HCT116 (cell line): Measurements from ENCODE around the gene OSBPL10.

Experiments used
- CEBPB ChIP-seq: IDR thresholded peaks from 2 replicates; pipeline ENCODE4 v1.6.1; 2012; ENCODE audit warnings: low read depth
- EGR1 ChIP-seq: IDR thresholded peaks from 2 replicates; pipeline ENCODE4 v1.6.1; 2012; ENCODE audit warnings: low read depth
- JUND ChIP-seq: IDR thresholded peaks from 2 replicates; pipeline ENCODE4 v1.6.1; 2012
- POLR2A ChIP-seq: IDR thresholded peaks from 2 replicates; pipeline ENCODE4 v1.7.0; 2011; ENCODE audit warnings: borderline replicate concordance; ENCODE audit not compliant: insufficient read depth, insufficient read length; ENCODE audit errors: extremely low read depth
- POLR2AphosphoS5 ChIP-seq: IDR thresholded peaks from 2 replicates; pipeline ENCODE4 v1.6.1; 2011; ENCODE audit warnings: mild to moderate bottlenecking, low read depth, low read length, moderate library complexity
- REST ChIP-seq: IDR thresholded peaks from 2 replicates; pipeline ENCODE4 v1.6.1; 2012; ENCODE audit warnings: low read depth
- SP1 ChIP-seq: IDR thresholded peaks from 2 replicates; pipeline ENCODE4 v1.6.1; 2012; ENCODE audit warnings: low read depth
- YY1 ChIP-seq: IDR thresholded peaks from 2 replicates; pipeline ENCODE4 v1.6.1; 2011; ENCODE audit warnings: low read length, low read depth, moderate library complexity, mild to moderate bottlenecking; ENCODE audit not compliant: insufficient replicate concordance; ENCODE audit errors: extremely low read depth
- TF ChIP-seq, protein P1 (sequence below), 3 experiments: fragments of 200-600 bp in 1 of 3; sonication (generic) in 1 of 3; IDR thresholded peaks in 2 of 3; conservative IDR thresholded peaks in 1 of 3; 2 replicates each; pipeline ENCODE4 v1.5.1; 2012 to 2017; ENCODE audit warnings: low read depth in 2 of 3, low read length in 2 of 3, antibody characterized with exemption in 1 of 3, borderline replicate concordance in 1 of 3, control low read depth in 1 of 3, mild to moderate bottlenecking in 1 of 3, mixed read lengths in 1 of 3, mixed run types in 1 of 3, moderate library complexity in 1 of 3; ENCODE audit not compliant: insufficient read depth in 1 of 3
- TF ChIP-seq, protein P2 (sequence below): IDR thresholded peaks from 2 replicates; pipeline ENCODE4 v1.6.1; 2011; ENCODE audit warnings: mild to moderate bottlenecking, low read length, moderate library complexity; ENCODE audit not compliant: insufficient replicate concordance; ENCODE audit errors: extremely low read depth

DNA sequence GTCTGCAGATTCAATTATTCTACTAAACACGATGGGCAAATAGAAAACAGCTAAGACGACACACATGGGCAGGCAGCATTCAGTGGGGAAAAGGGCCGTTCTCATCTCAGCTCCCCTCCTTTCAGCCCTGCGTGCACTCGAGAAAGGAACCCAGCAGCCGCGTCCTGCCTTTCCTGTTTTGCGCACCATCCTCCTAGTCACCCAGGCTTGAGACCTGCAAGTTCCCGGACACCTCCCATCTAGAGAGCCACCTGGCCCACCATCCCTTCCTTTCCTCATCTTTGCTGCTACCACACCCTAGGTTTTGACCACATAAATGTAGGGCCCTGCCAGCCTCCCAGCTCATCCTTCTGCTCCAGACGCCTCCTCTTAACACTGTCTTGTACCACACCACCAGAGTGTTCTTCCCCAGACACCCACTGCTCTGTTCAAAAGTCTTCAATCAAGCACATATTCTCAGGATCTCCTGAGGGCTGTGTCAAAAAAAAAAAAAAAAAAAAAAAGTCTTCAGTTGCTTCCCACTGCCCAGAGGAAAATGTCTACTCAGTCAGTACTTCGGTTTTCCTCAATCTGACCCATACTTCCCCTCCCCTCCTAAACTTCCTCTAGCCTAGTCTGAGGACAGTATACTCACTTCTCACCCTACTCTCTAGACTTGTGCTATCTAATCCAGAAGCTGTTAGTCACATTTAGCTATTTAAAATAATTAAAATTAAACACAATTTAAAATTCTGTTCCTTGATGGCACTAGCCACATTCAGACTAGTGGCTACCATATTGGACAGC lies 266.4 kb downstream of the OSBPL10 start:
- TF ChIP-seq CEBPB = no peak
- TF ChIP-seq, protein P1, sequence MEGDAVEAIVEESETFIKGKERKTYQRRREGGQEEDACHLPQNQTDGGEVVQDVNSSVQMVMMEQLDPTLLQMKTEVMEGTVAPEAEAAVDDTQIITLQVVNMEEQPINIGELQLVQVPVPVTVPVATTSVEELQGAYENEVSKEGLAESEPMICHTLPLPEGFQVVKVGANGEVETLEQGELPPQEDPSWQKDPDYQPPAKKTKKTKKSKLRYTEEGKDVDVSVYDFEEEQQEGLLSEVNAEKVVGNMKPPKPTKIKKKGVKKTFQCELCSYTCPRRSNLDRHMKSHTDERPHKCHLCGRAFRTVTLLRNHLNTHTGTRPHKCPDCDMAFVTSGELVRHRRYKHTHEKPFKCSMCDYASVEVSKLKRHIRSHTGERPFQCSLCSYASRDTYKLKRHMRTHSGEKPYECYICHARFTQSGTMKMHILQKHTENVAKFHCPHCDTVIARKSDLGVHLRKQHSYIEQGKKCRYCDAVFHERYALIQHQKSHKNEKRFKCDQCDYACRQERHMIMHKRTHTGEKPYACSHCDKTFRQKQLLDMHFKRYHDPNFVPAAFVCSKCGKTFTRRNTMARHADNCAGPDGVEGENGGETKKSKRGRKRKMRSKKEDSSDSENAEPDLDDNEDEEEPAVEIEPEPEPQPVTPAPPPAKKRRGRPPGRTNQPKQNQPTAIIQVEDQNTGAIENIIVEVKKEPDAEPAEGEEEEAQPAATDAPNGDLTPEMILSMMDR (IDR thresholded peaks at IDR 0.05 in 2 of 3, conservative IDR thresholded peaks at IDR 0.05 in 1 of 3; ENCODE audit: borderline replicate concordance in 1 of 3, insufficient read depth in 1 of 3, low read depth in 2 of 3, low read length in 2 of 3) = no peak
- TF ChIP-seq EGR1 = no peak
- no peak for TF ChIP-seq SP1
- no peak for TF ChIP-seq POLR2A
- TF ChIP-seq REST = no peak
- TF ChIP-seq YY1 = no peak
- no peak for TF ChIP-seq JUND
- TF ChIP-seq, protein P2, sequence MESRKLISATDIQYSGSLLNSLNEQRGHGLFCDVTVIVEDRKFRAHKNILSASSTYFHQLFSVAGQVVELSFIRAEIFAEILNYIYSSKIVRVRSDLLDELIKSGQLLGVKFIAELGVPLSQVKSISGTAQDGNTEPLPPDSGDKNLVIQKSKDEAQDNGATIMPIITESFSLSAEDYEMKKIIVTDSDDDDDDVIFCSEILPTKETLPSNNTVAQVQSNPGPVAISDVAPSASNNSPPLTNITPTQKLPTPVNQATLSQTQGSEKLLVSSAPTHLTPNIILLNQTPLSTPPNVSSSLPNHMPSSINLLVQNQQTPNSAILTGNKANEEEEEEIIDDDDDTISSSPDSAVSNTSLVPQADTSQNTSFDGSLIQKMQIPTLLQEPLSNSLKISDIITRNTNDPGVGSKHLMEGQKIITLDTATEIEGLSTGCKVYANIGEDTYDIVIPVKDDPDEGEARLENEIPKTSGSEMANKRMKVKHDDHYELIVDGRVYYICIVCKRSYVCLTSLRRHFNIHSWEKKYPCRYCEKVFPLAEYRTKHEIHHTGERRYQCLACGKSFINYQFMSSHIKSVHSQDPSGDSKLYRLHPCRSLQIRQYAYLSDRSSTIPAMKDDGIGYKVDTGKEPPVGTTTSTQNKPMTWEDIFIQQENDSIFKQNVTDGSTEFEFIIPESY = no peak
- TF ChIP-seq POLR2AphosphoS5 = no peak
